ENCODE measurements around the gene PIP5KL1.

DNA sequence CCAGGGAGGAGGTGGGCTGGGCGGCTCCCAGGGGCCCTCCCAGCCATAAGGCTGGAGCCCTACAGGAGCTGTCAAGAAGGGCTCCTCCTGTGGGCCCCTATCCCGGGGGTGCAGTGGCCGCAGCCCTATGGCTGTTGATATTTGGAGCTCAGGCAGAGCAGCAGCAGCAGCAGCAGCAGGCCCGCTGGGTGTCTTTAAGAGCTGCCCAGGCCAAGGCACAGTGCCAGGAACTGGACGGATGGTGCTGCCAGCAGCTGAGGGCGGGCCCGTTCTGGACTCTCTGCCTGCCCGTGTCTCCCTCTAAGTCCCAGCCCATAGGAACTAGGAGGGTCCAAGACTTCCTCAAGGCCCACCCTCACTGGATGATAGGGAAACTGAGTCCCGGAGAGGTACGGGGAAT lies 56.7 kb downstream of the PIP5KL1 start:
- TF ChIP-seq, protein P1, sequence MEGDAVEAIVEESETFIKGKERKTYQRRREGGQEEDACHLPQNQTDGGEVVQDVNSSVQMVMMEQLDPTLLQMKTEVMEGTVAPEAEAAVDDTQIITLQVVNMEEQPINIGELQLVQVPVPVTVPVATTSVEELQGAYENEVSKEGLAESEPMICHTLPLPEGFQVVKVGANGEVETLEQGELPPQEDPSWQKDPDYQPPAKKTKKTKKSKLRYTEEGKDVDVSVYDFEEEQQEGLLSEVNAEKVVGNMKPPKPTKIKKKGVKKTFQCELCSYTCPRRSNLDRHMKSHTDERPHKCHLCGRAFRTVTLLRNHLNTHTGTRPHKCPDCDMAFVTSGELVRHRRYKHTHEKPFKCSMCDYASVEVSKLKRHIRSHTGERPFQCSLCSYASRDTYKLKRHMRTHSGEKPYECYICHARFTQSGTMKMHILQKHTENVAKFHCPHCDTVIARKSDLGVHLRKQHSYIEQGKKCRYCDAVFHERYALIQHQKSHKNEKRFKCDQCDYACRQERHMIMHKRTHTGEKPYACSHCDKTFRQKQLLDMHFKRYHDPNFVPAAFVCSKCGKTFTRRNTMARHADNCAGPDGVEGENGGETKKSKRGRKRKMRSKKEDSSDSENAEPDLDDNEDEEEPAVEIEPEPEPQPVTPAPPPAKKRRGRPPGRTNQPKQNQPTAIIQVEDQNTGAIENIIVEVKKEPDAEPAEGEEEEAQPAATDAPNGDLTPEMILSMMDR (IDR thresholded peaks at IDR 0.05): no peak
- no peak for TF ChIP-seq POLR2A (IDR thresholded peaks at IDR 0.05)
